SH-SY5Y (cell line): ENCODE data around the gene DCN.

Experiments used
- GATA2 ChIP-seq: IDR thresholded peaks from 2 replicates; pipeline ENCODE4 v1.6.1; 2011; ENCODE audit warnings: mild to moderate bottlenecking, low read depth, low read length
- GATA3 ChIP-seq: IDR thresholded peaks from 2 replicates; pipeline ENCODE4 v1.6.1; 2011; ENCODE audit warnings: low read depth, mild to moderate bottlenecking, low read length, moderate library complexity

- TF ChIP-seq GATA2: no peak
- TF ChIP-seq GATA3: no peak
These were observed 21.6 kb downstream of the DCN start for GRCh38 chr12:91161009-91161408.
